Stimulated activated CD8-positive, alpha-beta memory T cell treated with anti-CD3 and anti-CD28 coated beads, Interleukin-7, amount 100 ng/mL, for 4 hours (primary cell): ENCODE results near the gene AKAP11.

Source experiments
- DNase-seq, 2 donors: peaks; one replicate each; pipeline ENCODE4 v3.0.0-alpha.2; 2020; ENCODE audit warnings: low read depth in 2 of 2

AKAP11 gene

DNA sequence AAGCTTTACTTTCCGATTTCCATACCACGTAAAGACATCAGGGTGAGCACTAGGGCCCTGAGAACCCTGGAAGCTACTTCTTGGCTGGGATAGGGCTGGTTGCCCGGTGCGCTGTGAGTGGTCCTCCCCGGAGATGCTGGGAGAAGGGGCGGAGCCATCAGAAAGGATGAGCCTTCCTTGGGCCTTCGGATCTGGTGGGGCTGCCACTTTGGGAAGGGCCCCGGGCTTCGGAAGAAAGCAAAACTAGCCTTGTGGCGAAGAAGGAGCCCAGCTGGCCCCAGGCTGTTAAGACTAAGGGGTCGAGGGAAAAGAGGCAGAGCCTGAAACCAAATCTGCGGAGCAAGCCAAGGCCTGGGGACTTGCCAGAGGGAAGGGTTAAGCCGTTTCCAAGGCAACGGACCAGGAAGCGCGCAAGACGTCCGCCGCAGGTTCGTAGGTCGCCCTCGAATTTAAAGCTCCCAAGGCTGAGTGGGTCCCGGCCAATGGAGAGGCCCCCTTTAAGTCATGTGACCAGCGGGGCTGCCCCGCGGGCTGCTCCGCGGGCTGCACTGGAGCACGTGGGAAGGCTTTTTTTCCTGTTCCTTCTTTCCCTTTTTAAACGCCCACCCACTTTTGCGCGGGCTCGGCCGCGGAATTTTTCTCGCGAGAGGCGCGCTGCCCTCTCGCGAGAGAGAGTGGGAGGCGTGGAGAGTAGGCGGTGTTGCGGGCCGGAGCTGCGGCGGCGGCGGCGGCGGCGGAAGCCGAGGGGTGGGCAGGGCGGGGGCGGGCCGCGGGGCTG, 426 bp upstream of the AKAP11 start:
- DNase-seq: peak; percentile 92 to 93

DNA sequence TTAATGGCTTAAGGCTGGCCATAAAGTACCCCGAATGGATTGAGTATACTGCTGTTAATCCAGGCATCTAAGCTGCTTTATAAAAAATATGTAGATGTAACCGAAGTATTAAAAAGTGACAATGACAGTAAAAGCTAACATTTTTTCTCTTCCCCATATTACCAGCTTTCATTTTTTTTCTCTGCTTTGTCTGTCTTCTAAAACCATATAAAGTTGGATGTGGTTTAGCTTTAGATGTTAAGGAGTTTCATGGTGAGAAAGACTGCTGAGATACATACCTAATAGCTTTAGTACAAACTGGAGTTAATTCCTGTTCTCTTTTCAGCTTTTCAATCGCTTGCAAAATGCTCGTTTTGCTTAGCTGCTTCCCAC, 838 bp downstream of the AKAP11 start:
- no peak for DNase-seq

- DNase-seq: no peak
These were observed 2.6 kb downstream of the AKAP11 start for GRCh38 chr13:42274386-42275097.

- no peak for DNase-seq
These were observed 3.1 kb downstream of the AKAP11 start for GRCh38 chr13:42275098-42275471.

DNA sequence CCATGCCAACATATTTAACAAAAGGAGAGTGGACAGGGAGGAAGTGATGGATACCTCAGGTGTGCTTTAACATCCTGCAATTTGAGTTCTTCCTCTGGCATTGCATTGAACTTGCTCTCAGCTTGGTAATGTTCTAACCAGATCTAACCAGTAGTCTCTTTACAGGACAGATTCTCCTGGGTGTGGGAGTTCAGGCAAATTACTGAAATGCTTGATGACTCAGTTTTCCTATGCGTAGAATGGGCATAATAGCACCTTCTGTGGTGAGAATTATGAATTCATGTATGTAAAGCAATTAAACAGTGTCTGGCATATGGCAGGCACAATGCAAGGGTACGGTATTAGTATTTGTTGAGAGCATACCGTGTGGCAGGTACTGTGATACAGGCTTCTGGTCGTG, 3.6 kb downstream of the AKAP11 start:
- no peak for DNase-seq

DNA sequence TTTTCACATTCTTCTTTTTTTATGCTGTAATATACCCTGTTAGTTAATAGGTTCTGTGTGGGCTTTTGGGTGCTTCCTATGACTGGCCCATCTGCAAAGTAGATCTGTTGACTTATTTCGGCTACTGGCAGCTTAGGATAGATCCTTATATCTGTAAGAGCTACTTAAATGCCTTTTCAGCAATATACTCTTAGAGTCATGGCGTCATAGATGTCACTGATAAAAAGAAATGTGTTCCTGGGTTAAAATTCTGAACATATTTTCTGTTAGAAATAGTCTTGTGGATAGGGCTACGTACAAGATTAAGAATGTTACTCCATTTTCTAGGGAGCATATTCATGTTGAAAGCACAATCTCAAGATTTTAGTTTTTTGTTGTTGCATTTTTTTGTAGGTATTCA, 4.7 kb downstream of the AKAP11 start:
- DNase-seq: no peak

GRCh38 chr13:42277618-42278276, 5.8 kb downstream of the AKAP11 start:
- DNase-seq: no peak

- DNase-seq: peak in 1 of 2 donors; percentile 3
These were observed 7.1 kb downstream of the AKAP11 start for GRCh38 chr13:42279080-42279479.

- no peak for DNase-seq
These were observed 8.0 kb downstream of the AKAP11 start for GRCh38 chr13:42279986-42280385.

DNA sequence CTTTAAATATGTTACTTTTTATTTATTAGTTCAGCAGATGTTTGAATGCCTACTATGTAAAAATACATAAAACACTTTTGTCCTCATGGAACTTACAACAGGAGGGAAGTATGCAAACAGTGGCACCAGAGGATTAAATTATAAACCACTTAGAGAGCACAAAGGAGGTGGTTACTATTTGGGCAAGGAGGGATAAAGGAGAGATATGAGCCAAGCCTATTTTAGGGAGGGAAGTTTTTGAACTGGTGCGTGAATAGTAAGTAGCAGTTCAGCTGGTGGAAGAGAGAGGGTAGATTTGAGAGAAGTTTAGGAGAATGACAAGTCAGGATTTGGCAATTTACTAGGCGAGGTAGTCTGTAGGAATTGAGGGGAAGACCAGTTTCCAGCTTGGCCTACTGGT, 8.6 kb downstream of the AKAP11 start:
- no peak for DNase-seq

GRCh38 chr13:42283574-42283973, 11.6 kb downstream of the AKAP11 start:
- DNase-seq: no peak

- no peak for DNase-seq
These were observed 12.1 kb downstream of the AKAP11 start for GRCh38 chr13:42284068-42284467.

DNA sequence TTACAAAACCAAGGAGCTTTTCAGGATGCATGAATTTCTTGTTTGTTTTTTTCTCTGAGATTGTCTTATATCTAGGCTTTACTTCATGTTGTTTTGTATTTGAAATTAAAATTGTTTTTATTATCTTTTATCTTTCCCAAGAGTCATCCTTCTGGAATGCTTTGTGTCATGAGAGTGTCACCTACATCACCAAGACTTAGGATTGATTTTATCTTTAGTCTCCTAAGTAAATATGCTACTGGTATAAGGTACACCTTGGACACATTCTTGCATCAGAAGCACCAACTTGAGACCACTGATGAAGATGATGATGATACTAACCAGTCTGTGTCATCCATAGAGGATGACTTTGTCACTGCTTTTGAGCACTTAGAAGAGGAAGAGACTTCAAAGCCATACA, 26.4 kb downstream of the AKAP11 start:
- DNase-seq: no peak

DNA sequence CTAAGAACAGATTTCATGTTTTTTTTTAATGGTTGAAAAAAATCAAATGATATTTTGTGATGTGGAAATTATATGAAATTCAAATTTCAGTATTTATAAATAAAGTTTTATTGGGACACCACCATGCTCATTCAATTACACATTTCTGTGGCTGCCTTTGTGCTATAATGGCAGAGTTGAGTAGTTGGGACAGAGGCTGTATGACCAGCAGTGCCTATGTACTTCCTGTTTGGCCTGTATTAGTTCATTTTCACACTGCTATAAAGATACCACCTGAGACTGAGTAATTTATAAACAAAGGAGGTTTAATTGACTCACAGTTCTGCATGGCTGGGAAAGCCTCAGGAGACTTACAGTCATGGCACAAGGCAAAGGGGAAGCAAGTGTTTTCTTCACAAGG, 33.6 kb downstream of the AKAP11 start:
- DNase-seq: no peak

DNA sequence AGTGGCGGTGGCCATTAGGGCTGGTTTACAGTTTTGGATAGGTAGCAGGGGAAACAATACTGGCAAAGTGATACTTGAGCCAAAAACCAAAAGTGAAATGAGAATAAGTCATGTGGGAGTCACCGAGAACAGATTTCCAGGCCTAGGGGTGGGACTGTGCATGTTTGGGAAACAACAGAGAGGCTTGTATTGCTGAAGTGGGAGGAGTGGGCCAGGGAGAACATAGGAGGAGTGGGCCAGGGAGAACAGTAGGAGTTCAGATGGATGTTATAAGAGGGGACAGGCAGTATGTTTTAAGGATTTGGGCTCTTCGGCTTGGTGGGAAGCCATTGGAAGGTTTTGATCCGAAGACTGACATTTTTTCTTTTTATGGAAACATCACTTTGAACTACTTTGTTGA, 35.5 kb downstream of the AKAP11 start:
- no peak for DNase-seq

DNA sequence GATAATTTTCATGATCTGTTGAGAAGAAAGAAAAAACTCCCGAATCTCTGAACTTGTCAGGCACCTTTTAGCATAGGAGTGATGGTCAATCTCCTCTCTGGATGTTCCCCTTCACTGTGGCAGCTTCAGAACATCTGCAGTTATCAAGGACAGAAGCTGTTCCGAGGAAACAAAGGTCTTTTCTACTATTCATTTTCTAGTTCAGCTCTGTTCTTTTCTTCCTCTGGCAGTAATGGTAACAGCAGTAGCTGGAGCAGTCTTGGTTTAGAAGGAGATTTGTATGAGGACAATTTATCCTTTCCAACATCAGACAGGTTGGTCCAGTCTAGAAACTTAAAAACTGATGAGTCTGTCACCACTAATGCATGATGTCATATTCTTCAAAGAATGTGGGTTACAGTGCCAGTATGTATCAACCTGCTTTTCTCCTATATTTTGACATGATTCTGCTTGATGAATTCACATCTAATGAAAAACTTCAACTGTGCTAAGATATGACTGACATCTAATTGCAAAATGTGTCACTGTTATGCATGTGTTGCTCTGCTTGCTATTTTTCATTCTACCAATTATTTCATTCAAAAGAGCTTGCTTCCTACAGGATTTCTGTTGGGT, 41.0 kb downstream of the AKAP11 start:
- no peak for DNase-seq

DNA sequence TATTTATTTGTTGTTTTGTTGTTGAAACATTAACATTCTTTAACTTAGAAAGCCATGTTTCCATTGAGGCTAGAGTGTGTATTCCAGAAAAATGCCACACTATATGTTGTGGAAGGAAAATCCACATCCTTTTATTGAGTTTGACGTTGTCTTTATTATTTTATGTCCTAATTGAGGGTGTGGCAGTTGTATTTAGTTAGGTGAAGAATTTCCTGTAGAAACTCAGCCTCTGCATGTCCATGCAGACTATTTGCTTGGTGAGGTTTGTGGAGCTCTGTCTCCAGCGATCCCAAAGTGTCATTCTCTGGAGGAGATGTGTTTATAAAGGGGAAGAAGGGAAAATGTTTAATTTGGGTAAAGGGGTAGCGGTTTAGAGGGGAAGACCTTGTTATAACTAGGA, 46.6 kb downstream of the AKAP11 start:
- DNase-seq: no peak

DNA sequence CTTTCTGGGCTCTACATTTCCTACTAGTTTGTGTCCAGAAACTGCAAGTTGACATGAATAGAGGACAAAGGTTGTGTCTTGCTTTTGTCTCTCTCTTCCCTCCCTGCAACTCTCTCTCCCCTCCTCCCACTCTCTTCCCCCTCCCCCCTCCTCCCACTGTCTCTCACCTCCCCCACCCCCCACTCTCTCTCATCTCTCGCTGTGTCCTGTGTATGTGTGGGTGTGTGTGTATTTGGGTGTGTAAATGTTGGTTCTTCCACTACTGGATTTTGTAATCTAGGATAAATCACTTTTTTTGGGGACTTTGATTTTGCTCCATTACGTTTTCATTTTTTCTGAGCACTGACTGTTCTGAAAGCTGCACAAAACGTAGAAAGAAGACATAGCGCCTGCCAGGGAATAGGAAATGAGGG, 48.4 kb downstream of the AKAP11 start:
- no peak for DNase-seq

DNA sequence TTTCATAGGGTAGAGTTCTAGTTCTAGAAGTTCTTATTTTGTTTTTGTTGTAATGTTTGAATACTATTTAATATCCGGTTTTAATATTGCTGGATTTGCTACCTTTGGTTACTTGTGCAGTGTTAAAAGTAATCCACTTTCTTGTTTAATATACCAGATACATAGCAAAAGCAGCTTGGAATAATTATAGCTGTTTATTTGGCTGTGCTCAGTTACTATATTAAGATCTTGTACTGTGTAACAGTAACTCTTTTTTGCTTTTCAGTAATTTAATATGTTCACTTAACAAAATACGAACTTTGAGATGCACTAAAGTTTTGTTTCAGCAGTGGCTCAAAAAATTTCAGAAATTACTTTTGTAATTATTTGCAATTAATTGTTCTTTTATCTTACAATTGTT, 50.9 kb downstream of the AKAP11 start:
- no peak for DNase-seq

DNA sequence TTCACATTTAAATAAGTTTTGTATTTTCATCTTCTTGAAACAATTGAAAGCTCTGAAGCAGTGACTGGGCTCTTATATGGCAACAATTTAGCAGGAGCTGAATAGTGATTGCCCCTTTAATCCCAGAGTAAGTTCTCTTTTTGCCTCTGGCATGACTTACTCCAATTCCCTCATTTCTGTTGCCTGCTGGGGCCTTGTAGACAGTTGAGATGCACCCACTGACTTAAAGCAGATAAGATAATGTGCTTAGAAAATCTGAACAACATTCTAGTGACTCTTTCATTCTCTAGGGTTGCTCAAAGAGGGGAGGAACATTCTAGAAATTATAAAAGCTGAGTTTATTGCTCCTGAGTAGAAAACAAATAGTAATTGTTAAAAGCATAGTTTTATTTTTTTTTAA, 52.8 kb downstream of the AKAP11 start:
- DNase-seq: no peak

DNA sequence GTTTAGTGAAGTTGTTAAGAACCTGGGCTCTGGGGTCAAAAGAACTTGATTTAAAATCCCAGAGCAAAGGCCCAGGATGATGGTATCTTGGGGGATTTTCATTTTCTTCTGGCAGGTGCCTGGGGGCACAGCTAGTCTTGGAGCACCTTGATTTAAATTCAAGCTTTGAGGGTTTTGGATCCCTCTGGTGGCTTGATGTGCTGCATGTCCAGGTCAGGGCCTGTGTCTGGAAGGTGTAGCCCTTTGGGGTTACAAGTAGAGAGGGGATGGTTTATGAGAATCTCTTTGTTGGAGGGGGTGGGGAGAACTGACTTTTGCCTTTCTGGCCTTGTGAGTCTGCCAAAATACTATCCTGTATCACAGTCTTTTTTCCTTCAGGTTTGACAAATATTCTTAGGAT, 55.8 kb downstream of the AKAP11 start:
- DNase-seq: no peak

DNA sequence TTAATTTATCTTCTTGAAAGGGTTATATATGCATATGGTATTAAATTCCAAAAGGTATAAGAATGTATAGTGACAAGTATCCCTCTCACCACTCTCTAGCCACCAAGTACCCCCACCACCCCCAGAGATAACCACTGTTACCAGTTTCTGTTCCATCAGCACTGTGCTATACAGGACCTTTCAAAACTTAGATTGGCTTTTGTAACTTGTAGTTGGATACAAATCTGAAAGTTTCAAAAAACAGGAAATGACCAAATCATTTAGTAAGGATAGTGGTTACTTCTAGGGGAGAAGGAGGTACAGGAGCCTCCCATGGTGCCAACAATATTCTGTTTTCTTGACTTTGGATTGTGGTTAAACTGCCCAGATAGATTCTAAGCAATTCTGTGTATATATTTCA, 56.7 kb downstream of the AKAP11 start:
- no peak for DNase-seq

DNA sequence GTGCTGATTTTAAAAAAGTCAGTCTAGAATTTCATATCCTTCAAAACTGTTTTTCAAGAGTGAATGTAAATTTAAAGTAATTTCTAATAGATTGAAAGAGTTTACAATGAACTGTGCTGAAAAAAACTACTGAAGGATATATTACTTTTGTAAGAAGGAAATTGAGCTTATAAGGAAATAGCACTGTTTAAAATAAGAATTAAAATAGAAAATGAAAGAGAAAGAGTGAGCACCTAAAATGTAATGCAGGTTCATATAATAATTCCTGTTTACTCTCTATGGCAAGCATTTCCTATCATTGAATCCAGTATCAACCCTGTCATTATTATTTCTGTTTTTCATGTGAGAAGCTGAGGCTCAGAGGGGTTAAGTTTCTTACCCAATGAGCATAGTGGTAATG, 57.3 kb downstream of the AKAP11 start:
- no peak for DNase-seq
